ENCODE data around the gene CRTC3.

- TF ChIP-seq CTCF (IDR thresholded peaks at IDR 0.05) (no peak), POLR2A (IDR thresholded peaks at IDR 0.05) (no peak)
These were observed 113.0 kb downstream of the CRTC3 start for GRCh38 chr15:90642464-90643300.
